DMS 273 (cell line): Measurements from ENCODE around the gene CIITA.
"Not testable (repeated sequence)": the region's sequence is repeated elsewhere in the genome, so short reads cannot be mapped to it uniquely, and the experiment has no call there.

Experiments used
- DNase-seq: peaks from one replicate; lab custom pipeline; 2025; ENCODE audit not compliant: unreplicated experiment; lab: John Stamatoyannopoulos, UW

The CIITA gene

DNA sequence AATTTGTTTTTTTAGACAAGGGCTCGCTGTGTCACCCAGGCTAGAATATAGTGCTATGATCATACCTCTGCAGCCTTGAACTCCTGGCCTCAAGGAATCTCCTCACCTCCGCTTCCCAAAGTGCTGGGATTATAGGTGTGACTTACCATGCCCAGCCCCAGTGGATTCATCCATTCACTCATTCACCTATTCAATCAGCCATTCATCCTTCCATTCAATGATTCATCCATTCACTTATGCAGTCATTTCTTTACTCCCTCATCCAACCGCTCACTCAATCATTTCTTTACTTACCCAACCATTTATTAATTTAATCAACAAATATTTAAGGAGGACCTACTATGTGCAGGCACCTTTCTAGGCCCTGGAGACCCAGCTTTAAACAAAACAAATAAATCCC, 39.5 kb downstream of the CIITA start:
- DNase-seq: no peak

DNA sequence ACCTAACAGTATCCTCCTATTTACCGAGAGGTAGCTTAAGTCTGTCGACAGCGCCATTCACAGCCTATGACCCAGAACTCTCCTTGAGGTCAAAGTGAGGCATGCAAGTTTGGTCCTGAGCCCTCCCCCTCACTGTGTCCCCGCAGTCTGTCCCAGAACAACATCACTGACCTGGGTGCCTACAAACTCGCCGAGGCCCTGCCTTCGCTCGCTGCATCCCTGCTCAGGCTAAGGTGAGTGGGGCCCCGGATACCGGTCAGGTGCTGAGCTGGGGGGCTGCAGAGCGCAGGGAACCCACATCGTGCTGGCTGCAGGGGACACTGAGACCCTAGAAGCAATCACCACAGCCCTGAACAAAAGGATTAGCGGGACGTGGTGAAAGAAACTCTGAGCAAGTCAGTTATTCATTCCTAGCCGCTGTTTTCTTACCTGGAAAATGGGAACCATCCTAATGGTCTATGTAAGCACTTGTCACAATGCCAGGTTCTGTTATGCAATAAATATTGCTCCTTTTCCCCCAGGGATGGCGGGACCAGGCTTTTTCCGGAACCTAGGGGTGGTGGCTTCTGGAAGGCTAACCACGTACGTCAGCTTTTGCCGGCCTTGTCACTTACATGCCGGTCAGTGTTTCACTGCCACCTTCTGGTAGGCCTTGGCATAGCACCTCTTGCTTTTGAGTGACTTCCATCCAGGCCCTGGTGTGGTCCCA, 41.4 kb downstream of the CIITA start:
- DNase-seq: peak; percentile 96

DNA sequence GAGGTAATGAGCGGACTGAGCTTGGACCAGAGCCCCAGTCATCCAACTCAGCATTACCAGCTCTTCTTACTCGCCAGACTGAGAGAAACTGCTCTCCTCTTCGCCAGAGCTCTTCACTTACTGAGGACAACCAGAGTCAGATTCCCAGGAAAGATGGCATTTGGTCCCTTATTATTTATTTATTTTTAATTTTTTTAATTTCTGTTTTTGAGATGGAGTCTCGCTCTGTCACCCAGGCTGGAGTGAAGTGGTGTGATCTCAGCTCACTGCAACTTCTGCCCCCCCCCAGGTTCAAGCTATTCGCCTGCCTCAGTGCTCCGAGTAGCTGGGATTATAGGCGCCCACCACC, 42.0 kb downstream of the CIITA start:
- no peak for DNase-seq

DNA sequence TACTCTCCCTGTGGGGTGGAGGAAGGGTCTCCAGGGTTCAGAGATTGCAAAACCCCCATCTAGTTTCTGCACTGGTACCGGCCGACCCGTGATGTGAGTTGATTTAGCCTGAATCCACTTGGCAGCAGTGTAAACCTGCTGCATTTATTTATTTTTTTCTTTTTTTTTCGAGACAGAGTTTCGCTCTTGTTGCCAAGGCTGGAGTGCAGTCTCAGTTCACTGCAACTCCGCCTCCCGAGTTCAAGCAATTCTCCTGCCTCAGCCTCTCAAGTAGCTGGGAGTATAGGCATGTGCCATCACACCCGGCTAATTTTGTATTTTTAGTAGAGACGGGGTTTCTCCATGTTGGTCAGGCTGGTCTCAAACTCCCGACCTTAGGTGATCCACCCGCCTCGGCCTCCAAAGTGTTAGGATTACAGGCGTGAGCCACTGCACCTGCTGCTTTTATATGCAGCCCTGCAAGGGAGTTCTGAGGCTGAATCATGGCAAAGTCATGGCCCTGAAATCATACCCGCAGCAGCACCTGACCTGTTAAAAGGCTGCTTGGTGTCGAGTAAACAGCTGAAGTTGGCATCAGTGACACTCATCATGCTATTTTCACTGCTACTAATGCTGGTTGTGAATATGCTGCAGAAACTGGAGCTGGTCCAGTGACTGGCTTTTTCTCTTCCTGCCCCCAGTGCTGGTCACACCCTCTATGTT, 43.9 kb downstream of the CIITA start:
- DNase-seq: no peak

DNA sequence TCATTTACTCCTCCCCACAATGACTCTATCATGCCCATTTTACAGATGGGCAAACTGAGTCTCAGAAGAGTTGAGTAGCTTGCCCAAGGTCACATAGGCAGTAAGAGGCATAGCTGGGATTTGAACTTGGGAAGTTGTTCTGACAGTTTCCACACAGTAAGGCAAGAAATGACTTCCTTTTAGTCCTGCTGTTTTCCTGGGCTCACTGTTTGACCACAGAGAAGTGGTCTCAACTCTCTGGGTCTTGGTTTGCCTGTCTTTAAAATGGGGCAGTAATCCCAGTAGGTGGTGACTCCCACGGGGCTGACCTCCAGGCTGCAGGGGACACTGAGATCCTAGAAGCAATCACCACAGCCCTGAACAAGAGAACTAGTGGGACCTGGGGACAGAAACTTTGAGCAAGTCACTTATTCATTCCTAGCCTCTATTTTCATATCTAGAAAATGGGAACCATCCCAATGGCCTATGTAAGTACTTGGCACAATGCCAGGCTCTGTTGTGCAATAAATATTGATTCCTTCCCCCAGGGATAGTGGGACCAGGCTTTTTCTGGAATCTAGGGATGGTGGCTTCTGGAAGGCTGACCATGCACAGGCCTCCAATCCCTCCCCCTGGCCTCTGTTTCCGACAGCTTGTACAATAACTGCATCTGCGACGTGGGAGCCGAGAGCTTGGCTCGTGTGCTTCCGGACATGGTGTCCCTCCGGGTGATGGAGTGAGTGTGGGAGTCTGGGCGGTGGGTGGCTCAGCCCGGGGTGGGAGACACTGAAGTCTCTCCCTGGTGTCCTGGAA, 44.7 kb downstream of the CIITA start:
- DNase-seq: peak; percentile 51

DNA sequence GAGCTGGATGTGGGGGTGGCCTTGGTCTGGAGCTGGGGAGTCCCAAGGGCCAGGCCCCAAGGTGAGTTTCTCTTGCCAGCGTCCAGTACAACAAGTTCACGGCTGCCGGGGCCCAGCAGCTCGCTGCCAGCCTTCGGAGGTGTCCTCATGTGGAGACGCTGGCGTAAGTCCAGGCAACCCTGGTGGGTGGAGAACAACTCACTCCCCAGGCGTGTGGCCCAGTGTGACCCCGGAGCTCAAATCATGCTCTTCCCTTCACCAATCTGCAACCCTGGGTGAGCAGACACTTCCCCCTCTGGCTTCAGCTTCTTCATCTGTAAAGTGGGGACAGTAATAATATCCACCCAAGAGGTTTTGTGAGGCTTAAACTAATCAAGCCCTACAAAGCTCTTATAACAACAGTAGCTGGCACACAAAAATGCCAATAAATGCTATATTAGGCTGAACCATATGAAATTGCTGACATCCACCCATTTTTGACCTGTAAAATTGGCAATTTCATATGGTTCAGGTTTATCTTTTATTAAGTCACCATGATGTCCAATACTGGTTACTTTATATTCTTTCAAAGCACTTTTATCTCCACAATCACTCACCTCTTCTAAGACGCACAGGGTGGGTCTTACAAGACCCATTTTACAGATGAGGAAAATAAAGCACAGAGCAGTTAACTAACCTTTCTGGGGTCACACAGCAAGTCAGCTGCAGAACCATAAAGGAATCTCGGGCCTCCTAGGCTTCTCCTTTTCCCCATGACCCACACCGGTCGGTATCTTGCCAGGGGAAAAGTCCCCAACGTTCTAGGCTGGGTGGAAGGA, 45.5 kb downstream of the CIITA start:
- DNase-seq: peak; percentile 70

DNA sequence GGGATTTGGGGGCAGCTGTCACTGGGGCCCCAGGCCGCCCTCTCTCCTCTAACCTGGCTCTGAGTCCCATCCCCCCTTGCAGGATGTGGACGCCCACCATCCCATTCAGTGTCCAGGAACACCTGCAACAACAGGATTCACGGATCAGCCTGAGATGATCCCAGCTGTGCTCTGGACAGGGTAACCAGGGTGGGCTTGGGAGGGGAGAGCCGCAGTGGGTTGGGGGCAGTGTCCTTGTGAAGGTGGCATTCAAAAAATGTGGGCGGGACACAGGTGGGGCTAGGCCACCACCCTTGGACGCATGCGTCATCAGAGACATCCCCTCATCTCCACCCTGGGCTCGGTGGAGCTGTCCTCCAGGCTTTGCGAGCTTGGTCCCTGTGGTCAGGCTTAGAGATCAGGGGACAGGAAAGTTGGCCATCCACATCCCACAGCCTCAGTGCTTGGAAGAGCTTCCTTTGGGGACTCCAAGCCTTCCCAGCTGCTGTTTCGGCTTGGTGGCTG, 46.2 kb downstream of the CIITA start:
- no peak for DNase-seq

DNA sequence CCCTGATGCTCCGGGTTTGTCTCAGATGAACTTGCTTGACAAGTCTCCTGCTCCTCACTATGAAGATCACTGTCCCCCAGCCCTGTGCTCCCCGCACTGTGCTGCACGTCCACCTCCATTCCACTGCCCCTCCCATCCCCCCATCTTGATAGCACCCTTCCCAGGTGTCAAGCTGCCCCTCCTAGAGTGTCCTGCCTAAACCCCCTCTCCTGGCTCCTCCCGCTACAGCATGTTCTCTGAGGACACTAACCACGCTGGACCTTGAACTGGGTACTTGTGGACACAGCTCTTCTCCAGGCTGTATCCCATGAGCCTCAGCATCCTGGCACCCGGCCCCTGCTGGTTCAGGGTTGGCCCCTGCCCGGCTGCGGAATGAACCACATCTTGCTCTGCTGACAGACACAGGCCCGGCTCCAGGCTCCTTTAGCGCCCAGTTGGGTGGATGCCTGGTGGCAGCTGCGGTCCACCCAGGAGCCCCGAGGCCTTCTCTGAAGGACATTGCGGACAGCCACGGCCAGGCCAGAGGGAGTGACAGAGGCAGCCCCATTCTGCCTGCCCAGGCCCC, 46.7 kb downstream of the CIITA start:
- DNase-seq: no peak

DNA sequence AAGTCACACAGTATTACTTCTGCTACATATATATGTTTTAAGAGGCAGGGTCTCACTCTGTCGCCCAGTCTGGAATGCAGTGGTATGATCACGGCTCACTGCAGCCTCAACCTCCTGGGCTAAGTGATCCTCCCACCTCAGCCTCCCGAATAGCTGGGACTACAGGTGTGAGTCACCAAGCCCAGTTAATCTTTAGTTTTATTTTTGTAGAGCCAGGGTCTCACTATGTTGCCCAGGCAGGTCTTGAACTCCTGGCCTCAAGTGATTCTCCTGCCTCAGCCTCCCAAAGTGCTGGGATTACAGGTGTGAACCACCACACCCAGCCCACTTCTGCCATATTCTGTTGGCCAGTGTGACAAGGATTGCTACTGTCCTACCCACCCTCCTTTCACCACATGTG, 48.3 kb downstream of the CIITA start:
- not testable (repeated sequence) for DNase-seq

DNA sequence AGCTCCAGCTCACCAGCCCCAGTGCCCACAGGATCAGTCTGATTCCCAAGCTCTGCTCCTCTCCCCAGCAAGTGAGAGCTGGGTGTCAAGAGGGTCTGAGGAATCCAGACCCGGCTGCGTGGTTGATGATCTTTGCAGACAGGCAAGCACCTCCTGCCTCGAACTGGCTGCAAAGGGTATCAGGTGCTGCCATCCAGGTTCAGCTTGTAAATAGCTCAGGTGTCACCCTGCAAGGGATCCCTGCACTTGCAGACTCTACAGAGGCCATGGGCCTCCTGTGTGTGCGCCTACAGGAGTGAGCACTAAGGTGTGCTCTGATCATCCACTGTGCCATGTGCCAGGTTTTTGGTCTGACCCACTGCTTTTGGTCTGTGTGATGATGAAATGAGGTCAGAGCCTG, 49.1 kb downstream of the CIITA start:
- DNase-seq: no peak

DNA sequence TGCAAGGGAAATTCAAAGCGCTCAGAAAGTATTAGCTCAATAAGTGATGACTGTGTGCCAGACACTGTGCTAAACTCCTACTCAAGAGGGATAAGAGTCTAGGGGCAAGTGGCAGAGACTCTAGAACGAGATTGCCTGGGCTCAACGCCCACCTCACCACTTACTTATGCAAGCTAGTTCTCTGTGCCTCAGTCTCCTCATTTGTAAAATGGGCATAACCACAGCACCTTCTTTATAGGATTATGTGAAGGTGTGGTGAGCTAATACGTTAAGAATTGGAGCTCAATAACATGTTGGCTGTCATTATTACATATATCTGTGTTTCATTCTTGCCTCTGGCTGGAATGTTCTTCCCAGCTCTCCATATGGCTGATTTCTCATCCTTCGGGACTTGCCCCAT, 49.9 kb downstream of the CIITA start:
- DNase-seq: no peak

DNA sequence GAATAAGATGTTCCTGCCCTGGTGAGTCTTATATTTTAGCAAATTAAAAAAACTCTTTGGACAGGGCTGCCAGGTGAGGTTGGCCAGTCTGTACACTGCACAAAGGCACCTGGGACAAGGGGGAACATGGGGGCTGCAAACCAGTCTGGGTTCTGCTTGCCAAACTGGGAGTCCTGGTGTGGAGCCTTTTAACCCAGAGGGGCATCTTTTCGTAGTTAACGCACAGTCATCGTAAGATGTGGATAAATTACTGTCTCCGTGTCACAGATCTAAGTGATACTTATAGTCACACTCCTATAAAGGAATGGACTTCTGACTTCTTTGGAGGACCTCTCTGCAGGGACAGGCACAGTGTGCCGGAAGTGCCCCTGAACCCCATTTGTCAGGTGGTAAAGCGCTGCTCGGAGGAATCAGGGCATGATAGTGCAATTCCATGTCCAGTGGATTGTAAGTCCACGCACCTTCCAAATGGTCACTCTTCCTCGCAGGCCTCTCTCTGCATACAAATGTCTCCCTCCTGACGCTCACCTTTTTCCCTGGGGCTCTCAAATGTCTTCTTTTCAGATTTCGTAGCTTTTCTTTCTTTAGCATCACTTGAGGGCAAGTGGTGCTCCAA, 50.6 kb downstream of the CIITA start:
- no peak for DNase-seq

DNA sequence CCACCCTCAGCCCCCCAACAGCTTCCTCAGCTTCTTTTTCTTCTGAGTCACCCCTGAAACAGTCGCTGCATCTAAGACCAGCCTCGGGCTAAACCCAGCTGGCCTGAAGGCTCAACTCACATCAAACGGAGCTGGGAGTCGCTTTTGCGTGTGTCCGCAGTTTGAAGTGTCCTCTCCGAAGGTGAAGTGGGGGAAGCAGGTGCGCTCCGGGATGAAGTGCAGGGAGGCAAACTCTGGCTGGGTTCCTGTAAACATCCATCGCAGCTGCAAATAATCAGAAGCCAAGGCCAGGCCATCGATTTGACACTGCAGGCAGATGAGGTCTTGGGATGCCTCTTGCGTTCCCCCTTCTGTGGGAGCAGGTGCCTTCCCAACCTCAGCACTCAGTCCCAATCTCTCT, 52.1 kb downstream of the CIITA start:
- DNase-seq: not testable (repeated sequence)

DNA sequence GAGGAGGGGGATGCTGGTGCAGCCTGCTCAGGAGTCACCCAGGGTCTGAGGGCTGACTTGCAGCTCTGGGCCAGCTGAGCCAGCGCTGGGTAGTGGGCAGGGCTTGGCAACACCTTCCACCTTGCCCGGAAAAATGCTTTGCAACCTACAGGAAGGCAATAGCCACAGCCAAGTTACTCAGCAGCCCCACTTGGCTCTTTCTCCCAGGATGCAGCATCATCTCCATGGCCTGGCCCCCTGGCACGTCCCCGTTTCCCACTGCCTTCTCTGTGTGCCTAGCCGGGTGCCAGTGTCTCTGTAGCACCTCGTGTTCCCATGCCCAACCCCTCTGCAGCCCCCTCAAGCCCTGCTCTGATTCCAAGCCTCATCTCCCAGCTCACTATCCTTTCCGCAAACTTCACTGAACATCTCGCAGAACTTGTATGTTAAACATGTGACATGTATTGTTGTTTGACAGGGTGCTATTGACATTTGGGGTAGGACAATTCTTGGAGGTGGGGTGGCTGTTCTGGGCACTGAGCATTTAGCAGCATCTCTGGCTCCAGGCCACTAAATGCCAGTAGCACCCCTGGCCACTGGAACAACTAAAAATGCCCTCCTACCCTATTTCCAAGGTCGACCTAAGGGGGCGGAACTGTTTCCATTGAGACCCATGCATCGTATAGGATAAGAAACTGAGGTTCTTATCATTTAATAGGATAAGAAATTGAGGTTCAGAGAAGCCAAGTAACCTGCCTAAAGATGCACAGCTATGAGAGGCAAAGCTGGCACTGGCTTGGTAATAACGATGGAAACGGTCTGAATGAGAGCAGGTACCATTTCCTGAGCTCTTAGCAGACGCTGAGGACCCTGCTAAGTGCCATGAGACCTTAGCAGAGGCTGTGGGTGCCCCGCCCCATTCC, 53.1 kb downstream of the CIITA start:
- DNase-seq: no peak

DNA sequence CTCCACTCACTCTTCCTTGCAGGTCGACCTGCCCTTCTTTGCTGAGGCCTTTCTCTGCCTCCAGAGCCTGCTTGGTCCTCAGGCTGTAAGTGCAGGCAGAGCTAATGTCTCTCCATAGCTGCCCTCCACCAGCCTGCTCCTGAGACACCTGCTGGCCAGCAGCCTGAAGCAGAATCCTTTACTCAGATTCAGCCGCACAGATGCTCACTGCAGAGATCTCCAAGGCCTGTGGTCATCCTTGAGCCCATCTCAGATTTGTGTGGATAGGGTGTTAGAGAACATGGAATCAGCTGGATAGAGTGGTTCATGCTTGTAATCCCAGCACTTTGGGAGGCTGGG, 53.7 kb downstream of the CIITA start:
- no peak for DNase-seq

DNA sequence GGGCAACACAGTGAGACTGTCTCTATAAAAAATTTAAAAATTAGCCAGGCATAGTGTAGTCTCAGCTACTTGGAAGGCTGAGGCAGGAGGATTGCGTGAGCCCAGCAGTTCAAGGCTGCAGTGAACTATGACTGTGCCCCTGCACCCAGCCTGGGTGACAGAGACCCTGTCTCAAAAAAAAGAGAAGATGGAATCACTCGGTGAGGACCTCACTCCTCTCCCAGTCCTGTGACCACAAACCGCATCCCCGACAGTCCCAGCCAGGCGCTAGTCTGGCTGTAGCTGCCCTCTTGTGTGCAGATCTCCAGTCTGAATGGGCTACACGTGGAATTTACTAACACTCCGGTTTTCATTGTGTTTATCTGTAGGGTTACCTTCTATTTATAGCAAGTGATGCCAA, 54.1 kb downstream of the CIITA start:
- DNase-seq: no peak

DNA sequence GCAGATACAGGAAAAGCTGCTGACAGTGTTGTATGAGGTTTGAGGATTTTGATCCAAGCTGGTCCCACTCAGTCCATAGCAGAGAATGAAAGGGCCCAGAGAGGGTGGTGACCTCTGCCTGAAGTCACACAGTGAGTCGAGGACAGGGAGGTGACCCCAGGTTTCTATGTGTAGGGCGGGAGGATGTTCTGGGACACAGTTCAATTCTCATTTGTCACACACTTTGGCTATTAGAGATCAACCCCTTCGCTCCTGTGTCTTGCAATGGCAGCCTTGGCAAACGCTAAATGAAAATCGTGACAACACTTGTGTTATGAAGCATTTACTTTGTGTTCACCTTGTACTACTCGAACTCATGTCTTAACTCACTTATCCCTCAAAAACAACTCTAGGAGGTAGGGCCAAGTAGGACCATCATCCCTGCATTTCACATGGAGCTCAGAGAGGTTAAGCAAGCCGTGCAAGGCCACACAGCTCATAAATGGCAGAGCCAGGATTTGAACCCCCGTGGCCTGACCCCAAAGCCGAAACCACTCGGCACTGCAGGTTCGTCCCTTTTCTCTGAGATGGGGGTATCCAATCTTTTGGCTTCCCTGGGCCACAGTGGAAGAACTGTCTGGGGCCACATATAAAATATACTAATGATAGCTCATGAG, 55.1 kb downstream of the CIITA start:
- DNase-seq: no peak

DNA sequence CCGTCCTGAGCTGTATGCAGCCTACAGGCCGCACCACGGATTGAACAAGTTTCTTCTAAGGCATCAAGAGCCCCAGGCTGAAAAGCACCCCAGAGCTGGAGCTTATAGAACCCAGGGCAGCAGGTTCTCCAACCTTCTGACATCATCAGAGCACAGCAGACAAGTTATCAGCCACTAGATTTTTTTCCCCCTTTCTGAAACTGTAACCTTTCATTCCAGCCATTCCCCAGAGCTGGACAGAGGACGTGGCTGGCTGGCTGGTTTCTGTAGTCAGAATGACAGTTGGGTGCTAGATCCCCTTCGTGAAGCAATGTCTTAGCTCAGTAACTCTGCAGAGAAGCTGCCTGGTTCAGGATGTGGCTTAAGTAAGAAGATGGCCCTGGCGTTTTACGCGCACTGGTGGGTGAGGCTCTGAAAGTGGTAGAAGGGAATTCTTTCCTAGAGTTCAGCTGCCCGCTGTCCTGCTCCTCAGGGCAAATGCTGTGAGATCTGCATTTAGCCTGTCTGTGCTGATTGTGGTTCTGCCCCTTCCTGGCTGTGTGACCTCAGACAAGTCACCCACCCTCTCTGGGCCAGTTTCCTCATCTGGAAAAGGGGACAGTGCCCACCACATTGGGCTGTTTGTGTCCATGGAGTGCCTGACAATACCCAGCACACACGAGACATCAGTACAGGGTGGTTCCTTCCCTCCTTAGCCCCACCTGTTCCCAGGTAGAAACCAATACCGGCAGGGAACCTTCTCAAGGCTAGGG, 56.1 kb downstream of the CIITA start:
- no peak for DNase-seq
